Psoas muscle (tissue), 8 donors: ENCODE results near the gene EPB41. TPM values are rescaled to one million over a fixed set of nuclear protein-coding genes. Genes with fewer than 3 reads are reported as not detected.

Experiments
- ATAC-seq, 4 donors: fragments of 200-7000 bp; cut with Tn5 transposase; one replicate each; pipeline ENCODE4 v1.9.1; 2020; ENCODE audit warnings: moderate library complexity in 3 of 4, mild to moderate bottlenecking in 2 of 4
- DNase-seq, 2 donors: peaks; one replicate each; pipeline ENCODE4 v3.0.0-alpha.2; 2020
- H3K27ac ChIP-seq: fragments of 200-600 bp; one replicate; pipeline ENCODE4 v1.8.0; 2022
- H3K27me3 ChIP-seq, 3 donors: fragments of 200-600 bp in 1 of 3; one replicate each; pipeline versions ENCODE4 v1.6.1 to v1.8.0; 2013 to 2022; ENCODE audit warnings: low read length in 2 of 3, mild to moderate bottlenecking in 2 of 3, moderate library complexity in 1 of 3; ENCODE audit not compliant: insufficient read depth in 3 of 3
- H3K36me3 ChIP-seq, 2 donors: fragments of 200-600 bp in 1 of 2; one replicate each; pipeline versions ENCODE4 v1.6.1 to v1.8.0; 2013 to 2022; ENCODE audit warnings: low read depth in 1 of 2, mild to moderate bottlenecking in 1 of 2, moderate library complexity in 1 of 2; ENCODE audit not compliant: insufficient read depth in 1 of 2
- H3K4me1 ChIP-seq: fragments of 200-600 bp; one replicate; pipeline ENCODE4 v1.8.0; 2022
- H3K4me3 ChIP-seq: fragments of 200-600 bp; one replicate; pipeline ENCODE4 v1.8.0; 2022; ENCODE audit warnings: mild to moderate bottlenecking
- H3K9me3 ChIP-seq: fragments of 200-600 bp; one replicate; pipeline ENCODE4 v1.8.0; 2022
- WGBS, 3 donors: extraction: QIAGEN DNeasy Blood & Tissue Kit; methylation state at CpG; one replicate each; pipeline versions ENCODE4 v1.1.6 to v1.1.7; 2013; 5-methylcytosine and 5-hydroxymethylcytosine counted together
- intact Hi-C, 2 donors: fragments of 100-400 bp; cut with DNase I; formaldehyde crosslinking; loops; one replicate each; pipeline versions ENCODE4 v1.11.0 to v1.14.2; 2022
- polyA plus RNA-seq, 3 donors: library from polyadenylated mRNA; stranded (reverse); fragments of 200-250 nt; gene quantifications; one replicate each; pipeline ENCODE4 v1.2.3, GENCODE V29; 2013
- total RNA-seq, 4 donors: library from RNA; stranded (reverse); fragmentation: NEBNext Ultra II Directional in 2 of 4; extraction: Animal tissue kit (Norgen Biotek cat#: 25700) in 2 of 4; gene quantifications; one replicate each; pipeline versions ENCODE4 v1.2.1 to v1.2.4, GENCODE V29; 2021 to 2023
- TF ChIP-seq, protein P1 (sequence below): fragments of 200-600 bp; IDR thresholded peaks from one replicate; pipeline ENCODE4 v1.8.0; 2022; ENCODE audit warnings: antibody characterized with exemption
- donor health status: healthy with polysubstance abuse.
- donor health status: DM: no; HTN: no; CAD: no; lungs with moderate emphysema.
- donor health status: Bipolar disorder and iron deficiency.
- donor health status: healthy.
- donor health status: DM: yes; HTN: yes; CAD: no.
- donor health status: DM: no; HTN: no; CAD: no.
- donor health status: DM: no; HTN: no; CAD: no.
- donor health status: DM: yes; HTN: yes; CAD: no.

EPB41 gene
- total and polyA plus RNA-seq, 7 donors = 2.0 to 28.2 (median 18.0) TPM

GRCh38 chr1:29152046-29152805 lies 237.9 kb downstream of the EPB41 start:
- intact Hi-C loops = no loop called here

DNA sequence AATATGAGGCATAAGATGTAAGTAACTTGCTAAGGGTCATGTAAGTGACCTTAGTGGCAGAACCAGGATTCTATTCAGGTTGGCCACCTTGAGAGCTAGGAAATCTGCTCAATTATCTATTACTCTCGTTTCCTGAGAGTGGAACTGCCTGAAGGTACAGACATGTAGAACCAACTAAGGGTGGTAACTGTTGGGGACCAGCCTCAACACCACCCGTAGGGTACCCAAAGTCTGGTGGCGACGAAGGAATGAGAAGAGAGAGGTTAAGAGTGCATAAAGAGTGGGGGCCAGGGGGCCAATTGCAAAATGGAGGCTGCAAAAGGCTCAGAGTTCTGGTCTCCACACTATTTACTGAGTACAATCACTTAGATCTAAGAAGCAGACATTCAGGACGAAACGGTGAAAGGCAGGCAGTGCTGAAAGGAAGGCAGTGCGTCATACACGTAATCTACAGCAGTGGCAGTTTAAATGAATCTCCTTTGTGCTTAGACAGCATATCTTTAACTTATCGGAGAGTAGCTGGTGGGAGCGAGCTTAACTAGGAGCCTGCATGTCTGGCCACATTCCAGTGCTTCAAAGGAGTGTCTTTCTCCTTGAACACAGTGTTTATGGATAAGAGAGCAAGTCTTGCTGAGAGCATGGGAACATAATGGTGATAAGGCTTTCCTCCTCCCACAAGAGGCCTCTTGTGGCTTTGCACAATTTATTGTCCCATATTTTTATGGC lies 242.3 kb downstream of the EPB41 start:
- peak overlapping the region; percentile 15 for H3K27ac ChIP-seq
- ATAC-seq (no peak), DNase-seq (no peak)
- WGBS, 3 donors = 56 to 63% (median 58%) methylated on average over 10 of the region's 10 CpGs
- H3K9me3 ChIP-seq = no peaks in the 10 kb centered on the region
- peaks cover 13% of the 10 kb centered on the region for H3K4me1 ChIP-seq
- H3K4me3 ChIP-seq = no peak overlapping the region
- no peaks in the 10 kb centered on the region for H3K27me3 ChIP-seq
- H3K36me3 ChIP-seq = peaks cover 12 to 97% of the 10 kb centered on the region in 2 donors
- TF ChIP-seq, protein P1, sequence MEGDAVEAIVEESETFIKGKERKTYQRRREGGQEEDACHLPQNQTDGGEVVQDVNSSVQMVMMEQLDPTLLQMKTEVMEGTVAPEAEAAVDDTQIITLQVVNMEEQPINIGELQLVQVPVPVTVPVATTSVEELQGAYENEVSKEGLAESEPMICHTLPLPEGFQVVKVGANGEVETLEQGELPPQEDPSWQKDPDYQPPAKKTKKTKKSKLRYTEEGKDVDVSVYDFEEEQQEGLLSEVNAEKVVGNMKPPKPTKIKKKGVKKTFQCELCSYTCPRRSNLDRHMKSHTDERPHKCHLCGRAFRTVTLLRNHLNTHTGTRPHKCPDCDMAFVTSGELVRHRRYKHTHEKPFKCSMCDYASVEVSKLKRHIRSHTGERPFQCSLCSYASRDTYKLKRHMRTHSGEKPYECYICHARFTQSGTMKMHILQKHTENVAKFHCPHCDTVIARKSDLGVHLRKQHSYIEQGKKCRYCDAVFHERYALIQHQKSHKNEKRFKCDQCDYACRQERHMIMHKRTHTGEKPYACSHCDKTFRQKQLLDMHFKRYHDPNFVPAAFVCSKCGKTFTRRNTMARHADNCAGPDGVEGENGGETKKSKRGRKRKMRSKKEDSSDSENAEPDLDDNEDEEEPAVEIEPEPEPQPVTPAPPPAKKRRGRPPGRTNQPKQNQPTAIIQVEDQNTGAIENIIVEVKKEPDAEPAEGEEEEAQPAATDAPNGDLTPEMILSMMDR = no peak
- intact Hi-C loops = no loop called here

More at GRCh38 chr1:29152046-29152805, 237.9 kb downstream of the EPB41 start:
- 66 to 83% (median 74%) methylated on average over 8 of the region's 8 CpGs for WGBS, 3 donors
- Histone ChIP-seq H3K4me1 (peaks cover 9% of the 10 kb centered on the region), H3K27me3 (no peaks in the 10 kb centered on the region), H3K4me3 (no peak overlapping the region), H3K27ac (no peak overlapping the region), H3K9me3 (no peaks in the 10 kb centered on the region), H3K36me3 (peaks cover 4 to 100% of the 10 kb centered on the region in 2 donors)
- no peak for DNase-seq
- no peak for ATAC-seq
- TF ChIP-seq, protein P1 = no peak

- 73 to 78% (median 77%) methylated on average over 3 of the region's 3 CpGs for WGBS, 3 donors
- DNase-seq (no peak), ATAC-seq (no peak)
- Histone ChIP-seq H3K4me3 (no peak overlapping the region), H3K36me3 (peaks cover 12 to 95% of the 10 kb centered on the region in 2 donors), H3K27me3 (no peaks in the 10 kb centered on the region), H3K27ac (peak overlapping the region; percentile 15), H3K9me3 (no peaks in the 10 kb centered on the region), H3K4me1 (peaks cover 19% of the 10 kb centered on the region)
- TF ChIP-seq, protein P1 = no peak
- intact Hi-C loops = no loop called here
Observed at GRCh38 chr1:29157269-29157601, 242.9 kb downstream of the EPB41 start.

DNA sequence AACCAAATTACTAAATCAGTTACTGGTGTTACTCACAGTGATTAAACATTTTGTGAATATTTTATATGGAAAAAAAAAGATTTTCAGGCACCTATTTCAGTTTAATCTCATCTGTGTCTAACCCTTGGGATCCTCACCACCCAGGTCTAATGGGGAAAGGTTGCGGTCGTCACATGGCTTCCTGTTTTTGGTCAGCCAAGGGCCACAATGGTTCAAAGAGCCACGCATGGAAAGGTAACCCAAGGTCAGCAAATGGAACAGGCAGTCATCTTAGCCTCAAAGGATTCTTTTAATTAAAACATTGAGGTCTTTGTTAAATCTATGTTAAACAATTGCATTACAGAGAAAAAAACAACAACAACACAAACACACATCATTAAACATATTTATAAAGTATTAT lies 245.4 kb downstream of the EPB41 start:
- no peak for ATAC-seq
- Histone ChIP-seq H3K27me3 (no peaks in the 10 kb centered on the region), H3K9me3 (no peaks in the 10 kb centered on the region), H3K4me3 (no peak overlapping the region), H3K36me3 (peaks cover 10 to 84% of the 10 kb centered on the region in 2 donors), H3K27ac (no peak overlapping the region), H3K4me1 (peaks cover 43% of the 10 kb centered on the region)
- TF ChIP-seq, protein P1 = no peak
- DNase-seq = no peak
- 58 to 70% (median 63%) methylated on average over 3 of the region's 3 CpGs for WGBS, 3 donors
- intact Hi-C loops = no loop called here
